K562 (cell line): Measurements from ENCODE around the gene ALKBH7. TPM values are rescaled to one million over a fixed set of nuclear protein-coding genes. Genes with fewer than 3 reads are reported as not detected.
A peak's percentile ranks its signal among the peaks of the same experiment; 100 is the strongest.
"Not testable (repeated sequence)": the region's sequence is repeated elsewhere in the genome, so short reads cannot be mapped to it uniquely, and the experiment has no call there.

Source experiments
- ATAC-seq: fragments of 200-7000 bp; cut with Tn5 transposase; 3 replicates; pipeline ENCODE4 v1.9.1; 2020; ENCODE audit warnings: moderate library complexity
- BruUV-seq: library from RNA; stranded (reverse); fragments of 400-500 nt; replicated peaks from 2 replicates; lab custom pipeline; 2021; lab: Mats Ljungman, UMichigan
- CTCF ChIA-PET: fragments of 300-600 bp; formaldehyde crosslinking; extraction: SDS; loops from one replicate; lab custom pipeline; 2021; ENCODE audit warnings: low intra/inter-chr PET ratio; lab: Yijun Ruan, JAX
- POLR2A ChIA-PET: fragments of 300-600, 350-650 bp; sonication (Branson Sonifier 250); formaldehyde crosslinking; extraction: SDS; loops from one replicate; lab custom pipeline; 2021; ENCODE audit warnings: antibody characterized with exemption, inconsistent platforms; lab: Yijun Ruan, JAX
- DNase-seq, 4 experiments: peaks; one replicate each; pipeline versions ENCODE4 v3.0.0 to v3.0.0-alpha.2; 2011 to 2018; ENCODE audit warnings: low spot score in 3 of 4, mixed read lengths in 3 of 4; ENCODE audit errors: extremely low read depth in 1 of 4
- FAIRE-seq: peaks from 2 replicates; lab custom pipeline; 2011; peaks lifted over from hg19 to GRCh38; lab: Jason Lieb, UNC
- H2AFZ ChIP-seq: 2 replicates; pipeline ENCODE4 v1.6.0; 2011; ENCODE audit warnings: low read depth, low read length, control low read depth, inconsistent platforms
- H3K27ac ChIP-seq: fragments of 200-600 bp; 3 replicates; pipeline ENCODE4 v1.8.0; 2011; ENCODE audit warnings: low read depth, mild to moderate bottlenecking, control low read depth, inconsistent platforms, low read length, moderate library complexity, mixed read lengths; ENCODE audit errors: extremely low read depth
- H3K27me3 ChIP-seq, 2 experiments: fragments of 300-600 bp in 1 of 2; 2 replicates in 1 of 2; 3 replicates in 1 of 2; pipeline versions ENCODE4 v1.6.0 to v1.8.0; 2011; ENCODE audit warnings: inconsistent platforms in 2 of 2, low read length in 2 of 2, mild to moderate bottlenecking in 1 of 2, mixed read lengths in 1 of 2, moderate library complexity in 1 of 2; ENCODE audit not compliant: control insufficient read depth in 2 of 2, insufficient read depth in 2 of 2
- H3K36me3 ChIP-seq: fragments of 300-600 bp; 3 replicates; pipeline ENCODE4 v1.8.0; 2011; ENCODE audit warnings: mild to moderate bottlenecking, low read length, inconsistent platforms; ENCODE audit not compliant: control insufficient read depth, insufficient read depth
- H3K4me1 ChIP-seq, 2 experiments: fragments of 200-600 bp in 1 of 2; replicated peaks in 1 of 2; 2 replicates in 1 of 2; 3 replicates in 1 of 2; pipeline versions ENCODE4 v1.5.1 to v1.8.0; 2011; ENCODE audit warnings: inconsistent platforms in 2 of 2, low read length in 2 of 2, mild to moderate bottlenecking in 1 of 2, mixed read lengths in 1 of 2, moderate library complexity in 1 of 2; ENCODE audit not compliant: control insufficient read depth in 2 of 2, insufficient read depth in 2 of 2
- H3K4me2 ChIP-seq: 2 replicates; pipeline ENCODE4 v1.6.1; 2011; ENCODE audit warnings: low read length, control low read depth, inconsistent platforms, mixed read lengths; ENCODE audit not compliant: insufficient read depth
- H3K4me3 ChIP-seq: fragments of 200-600 bp; sonication (generic), shearing (Covaris generic); 2 replicates; pipeline ENCODE4 v1.5.1; 2016; ENCODE audit warnings: control low read depth, inconsistent platforms
- H3K79me2 ChIP-seq: fragments of 200-600 bp; 3 replicates; pipeline ENCODE4 v1.8.0; 2011; ENCODE audit warnings: low read length, inconsistent platforms; ENCODE audit not compliant: control insufficient read depth, insufficient read depth
- H3K9ac ChIP-seq, 2 experiments: 2 replicates each; pipeline versions ENCODE4 v1.6.0 to v1.6.1; 2011; ENCODE audit warnings: low read depth in 2 of 2, low read length in 2 of 2, control low read depth in 1 of 2, inconsistent platforms in 1 of 2, mild to moderate bottlenecking in 1 of 2, mixed read lengths in 1 of 2; ENCODE audit not compliant: insufficient read depth in 1 of 2
- H3K9me1 ChIP-seq: one replicate; pipeline ENCODE4 v1.6.0; 2011; ENCODE audit warnings: inconsistent platforms, mild to moderate bottlenecking, low read length, moderate library complexity; ENCODE audit not compliant: control insufficient read depth, insufficient read depth
- H3K9me3 ChIP-seq: replicated peaks from 2 replicates; pipeline ENCODE4 v1.5.1; 2011; ENCODE audit warnings: low read depth, low read length, inconsistent platforms; ENCODE audit not compliant: control insufficient read depth, insufficient read depth
- H4K20me1 ChIP-seq: replicated peaks from 2 replicates; pipeline ENCODE4 v1.6.1; 2011; ENCODE audit warnings: low read length, inconsistent platforms, mixed read lengths; ENCODE audit not compliant: control insufficient read depth, insufficient read depth
- CHD1 ChIP-seq: fragments of 200-600 bp; sonication (generic); IDR thresholded peaks from one replicate; pipeline ENCODE4 v1.6.1; 2012; ENCODE audit warnings: mild to moderate bottlenecking, moderate library complexity, low read length, inconsistent platforms
- EGR1 ChIP-seq: fragments of 450-650 bp; conservative IDR thresholded peaks from 2 replicates; pipeline ENCODE4 v1.6.1; 2017; ENCODE audit warnings: mild to moderate bottlenecking
- ZNF121 ChIP-seq: sonication (generic); formaldehyde crosslinking; conservative IDR thresholded peaks from 2 replicates; pipeline ENCODE4 v1.8.0; 2022; ENCODE audit warnings: missing genetic modification reagents
- WGBS: fragments of 100-300 bp; shearing (Covaris generic); methylation state at CpG from one replicate; pipeline ENCODE4 v1.1.6; 2016; ENCODE audit warnings: low coverage, mixed read lengths; ENCODE audit not compliant: insufficient coverage; ENCODE audit errors: missing lambda C conversion rate; 5-methylcytosine and 5-hydroxymethylcytosine counted together
- in situ Hi-C: fragments of 300-500 bp; cut with MboI; formaldehyde crosslinking; loops from 4 replicates; pipeline ENCODE4 v1.15.0; 2018; ENCODE audit warnings: inconsistent platforms, mixed read lengths
- intact Hi-C: fragments of 100-400 bp; cut with micrococcal nuclease; formaldehyde crosslinking; loops from 2 replicates; pipeline ENCODE4 v1.14.2; 2022
- polyA plus RNA-seq, 8 experiments: library from polyadenylated mRNA; depleted of rRNA in 4 of 8; stranded (reverse) in 5 of 8; unstranded in 3 of 8; fragments of >200 nt; fragmentation: Nextera tagmentation in 2 of 8; fragmentation: Illumina TruSeq in 1 of 8; extraction: Ambion mirVana in 2 of 8; extraction: Trizol in 1 of 8; gene quantifications; 2 replicates each; pipeline versions ENCODE4 v1.2.1 to v1.2.3, GENCODE V29; 2011 to 2014; ENCODE audit warnings: inconsistent platforms in 1 of 8, missing spikeins in 1 of 8
- total RNA-seq, 7 experiments: library from RNA; depleted of rRNA in 6 of 7; stranded (reverse); fragments of >200 nt in 6 of 7; fragmentation: Illumina TruSeq in 2 of 7; extraction: Trizol in 2 of 7; gene quantifications; 2 replicates each; pipeline versions ENCODE4 v1.2.1 to v1.2.3, GENCODE V29; 2011 to 2021; ENCODE audit warnings: low replicate concordance in 1 of 7

Gene ALKBH7
- total and polyA plus RNA-seq, 9 of the 15 experiments (the other 6 are each of a cell fraction or from before 2014, with no cell fraction given), result 0.69 to 94.8 (median 17.6) TPM

DNA sequence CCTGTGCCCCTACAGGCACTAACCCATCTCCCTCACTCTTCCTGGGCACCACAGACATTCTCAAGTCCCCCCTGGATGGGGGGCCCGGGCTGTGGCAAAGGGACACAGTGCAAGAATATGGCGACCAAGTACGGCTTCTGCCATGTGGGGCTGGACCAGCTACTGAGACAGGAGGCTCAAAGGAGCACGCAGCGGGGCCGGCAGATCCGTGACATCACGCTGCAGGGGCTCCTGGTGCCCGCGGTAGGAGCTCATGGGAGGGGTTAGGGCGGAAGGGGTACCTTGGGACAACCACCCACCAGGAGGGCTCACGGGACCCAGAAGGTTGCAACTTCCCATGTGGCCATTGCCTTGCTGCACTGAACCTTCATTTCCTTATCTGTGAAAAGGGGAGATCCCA, 23.7 kb downstream of the ALKBH7 start:
- in situ Hi-C loops, result no loop called here
- Histone ChIP-seq H3K9me3 (no peaks in the 10 kb centered on the region), H3K4me1 (peaks cover 8 to 22% of the 10 kb centered on the region in 2 experiments; a peak in 3 of 5 replicates), H2AFZ (no peak overlapping the region), H3K27me3 (no peaks in the 10 kb centered on the region), H3K79me2 (peaks cover 18% of the 10 kb centered on the region), H3K9me1 (no peaks in the 10 kb centered on the region), H3K27ac (no peak overlapping the region), H4K20me1 (no peaks in the 10 kb centered on the region), H3K36me3 (peaks cover 9% of the 10 kb centered on the region; the same call in 2 of the 3 replicates), H3K4me3 (no peak overlapping the region), H3K4me2 (no peak overlapping the region), H3K9ac (0 out of 4 replicates have a peak overlapping the region, but pooled peaks of 1 of the 2 experiments have one; percentile 1)
- BruUV-seq, result no TSS peak
- ChIA-PET POLR2A (interaction anchor here (1.4 kb wide), 1 partner anchor 17 kb away, joined by 4 read pairs; no protein-coding TSS in a partner anchor), CTCF (no interaction called here)
- FAIRE-seq, result no peak
- 74% methylated on average over 9 of the region's 12 CpGs for WGBS
- intact Hi-C loops, result no loop called here
- TF ChIP-seq CHD1, result no peak
- TF ChIP-seq, all 486 proteins: peak for 0
- ATAC-seq (no peak), DNase-seq (no peak)

DNA sequence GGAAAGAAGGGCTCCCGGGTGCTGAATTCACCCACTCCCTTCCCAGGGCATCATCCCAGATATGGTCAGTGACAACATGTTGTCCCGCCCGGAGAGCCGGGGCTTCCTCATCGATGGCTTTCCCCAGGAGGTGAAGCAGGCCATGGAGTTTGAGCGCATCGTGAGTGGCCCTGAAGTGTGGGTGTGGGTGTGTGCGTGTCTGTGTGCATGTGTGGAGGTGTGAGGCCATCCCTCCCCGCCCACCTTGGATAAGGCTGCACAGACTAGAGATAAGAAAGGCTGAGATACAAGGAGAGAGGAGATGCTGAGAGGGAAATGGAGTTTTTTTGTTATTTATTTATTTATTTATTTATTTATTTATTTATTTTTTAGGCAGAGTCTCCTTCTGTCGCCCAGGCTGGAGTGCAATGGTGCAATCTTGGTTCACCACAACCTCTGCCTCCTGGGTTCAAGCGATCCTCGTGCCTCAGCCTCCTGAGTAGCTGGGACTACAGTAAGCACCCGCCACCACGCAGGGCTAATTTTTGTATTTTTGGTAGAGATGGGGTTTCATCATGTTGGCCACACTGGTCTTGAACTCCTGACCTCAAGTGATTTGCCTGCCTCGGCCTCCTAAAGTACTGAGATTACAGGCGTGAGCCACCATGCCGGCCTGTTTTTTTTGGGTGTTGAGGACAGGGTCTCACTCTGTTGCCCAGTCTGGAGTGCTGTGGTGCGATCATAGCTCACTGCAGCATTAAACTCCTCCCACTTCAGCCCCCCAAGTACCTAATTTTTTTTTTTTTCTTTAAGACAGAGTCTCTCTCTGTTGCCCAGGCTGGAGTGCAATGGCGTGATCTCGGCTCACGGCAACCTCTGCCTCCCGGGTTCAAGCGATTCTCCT, 27.7 kb downstream of the ALKBH7 start:
- H3K27me3 ChIP-seq, DNase-seq, H3K27ac ChIP-seq, H3K79me2 ChIP-seq, CTCF ChIA-PET, H4K20me1 ChIP-seq, FAIRE-seq, H3K9me1 ChIP-seq, in situ Hi-C loops, H3K4me3 ChIP-seq, BruUV-seq, H3K9me3 ChIP-seq, H2AFZ ChIP-seq, H3K4me2 ChIP-seq, intact Hi-C loops, H3K36me3 ChIP-seq: not testable (repeated sequence)
- peak; percentile 26; the same call in 1 of the 3 replicates for ATAC-seq
- TF ChIP-seq ZNF121 (CRISPR knock-in tag) (peak; percentile 80), EGR1 (peak; percentile 51)
- POLR2A ChIA-PET, result interaction anchor here (1.0 kb wide), 1 partner anchor 24 kb away, joined by 3 read pairs; the partner anchor contains the start of gene KHSRP
- Histone ChIP-seq H3K4me1 (peaks cover 0 to 13% of the 10 kb centered on the region in 2 experiments; a peak in 3 of 5 replicates), H3K9ac (peak overlapping the region in 1 of 2 experiments; percentile 50; a peak in 1 of 4 replicates)
- 57% methylated on average over 18 of the region's 23 CpGs for WGBS
